MG63 (cell line): Measurements from ENCODE around the gene HDAC9. TPM values are rescaled to one million over a fixed set of nuclear protein-coding genes. Genes with fewer than 3 reads are reported as not detected.
A peak's percentile ranks its signal among the peaks of the same experiment; 100 is the strongest.

Experiments
- DNase-seq: peaks from one replicate; pipeline ENCODE4 v3.0.0-alpha.2; 2020
- H3K27me3 ChIP-seq: fragments of 250-450 bp; sonication (Bioruptor Pico); 2 replicates; pipeline ENCODE4 v1.5.1; 2020; ENCODE audit warnings: mild to moderate bottlenecking, moderate library complexity
- H3K36me3 ChIP-seq: fragments of 250-450 bp; sonication (Bioruptor Pico); 2 replicates; pipeline ENCODE4 v1.5.1; 2020; ENCODE audit warnings: mild to moderate bottlenecking, moderate library complexity
- H3K4me3 ChIP-seq: fragments of 250-450 bp; sonication (Bioruptor Pico); 2 replicates; pipeline ENCODE4 v1.5.1; 2020; ENCODE audit warnings: mild to moderate bottlenecking, moderate library complexity
- H3K9me3 ChIP-seq: fragments of 250-450 bp; sonication (Bioruptor Pico); 2 replicates; pipeline ENCODE4 v1.5.1; 2020; ENCODE audit warnings: mild to moderate bottlenecking, moderate library complexity
- total RNA-seq: library from RNA; depleted of rRNA; stranded (reverse); fragments of >200 nt; shearing (Covaris generic); gene quantifications from 2 replicates; pipeline ENCODE4 v1.2.3, GENCODE V29; 2014; ENCODE audit warnings: low replicate concordance

The HDAC9 gene
- total RNA-seq, 1 experiment from 2014 or later = 0.03 TPM

DNA sequence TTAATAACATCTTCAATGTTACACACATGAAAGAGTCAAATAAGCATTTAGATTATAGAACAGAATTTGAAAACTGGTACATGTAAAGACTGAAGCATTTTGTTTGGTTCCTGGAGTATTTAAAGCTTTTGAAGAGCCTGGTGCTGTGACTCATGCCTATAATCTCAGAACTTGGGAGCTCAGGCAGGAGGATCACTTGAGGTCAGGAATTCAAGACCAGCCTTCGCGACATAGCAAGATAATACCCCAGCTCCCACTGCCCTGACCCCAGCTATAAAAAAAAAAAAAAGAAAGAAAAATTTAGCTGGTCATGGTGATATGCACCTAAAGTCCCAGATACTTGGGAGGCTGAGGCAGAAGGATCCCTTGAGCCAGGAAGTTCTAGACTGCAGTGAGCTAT is 87.8 kb downstream of the HDAC9 start:
- Histone ChIP-seq H3K36me3 (no peaks in the 10 kb centered on the region), H3K4me3 (no peak overlapping the region), H3K9me3 (no peaks in the 10 kb centered on the region), H3K27me3 (no peaks in the 10 kb centered on the region)
- peak; percentile 9 for DNase-seq

DNA sequence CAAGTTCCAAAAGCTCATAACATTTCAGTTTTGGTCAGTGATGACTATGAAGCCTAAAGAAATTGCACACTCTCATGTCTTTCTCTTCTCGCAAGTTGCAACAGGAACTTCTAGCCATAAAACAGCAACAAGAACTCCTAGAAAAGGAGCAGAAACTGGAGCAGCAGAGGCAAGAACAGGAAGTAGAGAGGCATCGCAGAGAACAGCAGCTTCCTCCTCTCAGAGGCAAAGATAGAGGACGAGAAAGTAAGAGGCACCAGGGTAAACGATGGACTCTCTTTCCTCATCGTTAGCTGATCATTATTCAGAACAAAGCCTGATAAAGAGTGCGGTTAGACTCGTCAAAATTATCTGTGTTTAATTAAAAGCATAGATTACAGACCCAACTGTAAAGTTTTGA is 94.7 kb downstream of the HDAC9 start:
- H3K27me3 ChIP-seq = no peaks in the 10 kb centered on the region; the same call in 1 of the 2 replicates
- H3K36me3 ChIP-seq = no peaks in the 10 kb centered on the region
- DNase-seq = no peak
- no peak overlapping the region for H3K4me3 ChIP-seq
- H3K9me3 ChIP-seq = no peaks in the 10 kb centered on the region

DNA sequence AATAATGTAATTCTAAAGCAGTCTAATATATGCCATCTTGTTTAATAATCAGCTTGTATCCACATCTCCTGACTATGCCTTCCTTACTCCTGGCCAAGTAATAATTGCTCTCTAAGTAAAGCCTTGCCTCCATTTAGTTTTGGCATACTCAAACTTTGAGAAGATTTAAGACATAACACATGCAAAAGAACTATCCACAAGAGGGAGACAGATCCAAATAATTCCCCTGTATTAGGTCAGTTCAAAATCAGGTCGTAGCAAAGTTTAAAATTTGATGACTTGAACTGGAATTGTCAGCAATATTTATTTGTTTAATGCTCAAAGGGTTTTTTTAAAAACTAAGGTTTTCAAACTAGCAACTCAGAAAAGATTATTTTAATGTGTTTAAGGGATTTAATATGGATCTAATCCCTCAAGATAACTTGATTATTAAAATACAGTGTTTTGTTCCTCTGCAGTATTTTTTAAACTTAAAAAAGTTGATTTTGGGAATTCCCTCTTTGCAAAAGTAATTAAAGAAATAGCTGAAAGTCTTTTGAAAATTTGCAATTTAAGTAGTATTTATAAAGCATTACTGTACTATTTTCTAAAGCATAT is 95.3 kb downstream of the HDAC9 start:
- no peaks in the 10 kb centered on the region for H3K9me3 ChIP-seq
- H3K4me3 ChIP-seq = no peak overlapping the region
- no peak for DNase-seq
- no peaks in the 10 kb centered on the region; the same call in 1 of the 2 replicates for H3K27me3 ChIP-seq
- H3K36me3 ChIP-seq = no peaks in the 10 kb centered on the region

DNA sequence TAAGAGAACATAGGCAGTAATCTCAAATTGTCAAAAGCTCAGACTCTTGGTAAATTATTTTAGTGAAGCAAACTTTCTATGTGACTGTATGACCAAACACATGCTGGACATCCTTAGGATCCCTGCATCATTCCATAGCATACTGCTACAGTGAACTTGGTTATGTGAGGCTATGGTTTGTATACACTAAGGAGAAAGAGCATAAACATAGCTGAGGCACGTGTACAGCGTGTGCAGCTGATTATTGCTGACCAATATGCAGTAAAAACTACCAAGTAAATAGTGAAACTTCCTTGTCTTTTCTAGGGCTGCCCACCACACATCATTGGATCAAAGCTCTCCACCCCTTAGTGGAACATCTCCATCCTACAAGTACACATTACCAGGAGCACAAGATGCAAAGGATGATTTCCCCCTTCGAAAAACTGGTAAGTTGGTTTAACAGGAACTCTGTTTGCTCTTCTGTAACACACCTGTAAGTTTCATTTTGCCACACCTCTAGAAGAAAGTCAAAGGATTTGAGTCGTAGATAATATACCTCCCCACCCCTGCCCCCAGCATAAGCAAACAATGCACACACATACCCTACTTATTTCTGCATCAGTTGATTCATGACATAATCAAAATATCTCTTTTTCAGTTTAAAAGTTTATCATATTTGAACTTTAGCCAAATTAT is 98.2 kb downstream of the HDAC9 start:
- no peak for DNase-seq
- Histone ChIP-seq H3K27me3 (no peaks in the 10 kb centered on the region; the same call in 1 of the 2 replicates), H3K36me3 (no peaks in the 10 kb centered on the region), H3K9me3 (no peaks in the 10 kb centered on the region), H3K4me3 (no peak overlapping the region)

DNA sequence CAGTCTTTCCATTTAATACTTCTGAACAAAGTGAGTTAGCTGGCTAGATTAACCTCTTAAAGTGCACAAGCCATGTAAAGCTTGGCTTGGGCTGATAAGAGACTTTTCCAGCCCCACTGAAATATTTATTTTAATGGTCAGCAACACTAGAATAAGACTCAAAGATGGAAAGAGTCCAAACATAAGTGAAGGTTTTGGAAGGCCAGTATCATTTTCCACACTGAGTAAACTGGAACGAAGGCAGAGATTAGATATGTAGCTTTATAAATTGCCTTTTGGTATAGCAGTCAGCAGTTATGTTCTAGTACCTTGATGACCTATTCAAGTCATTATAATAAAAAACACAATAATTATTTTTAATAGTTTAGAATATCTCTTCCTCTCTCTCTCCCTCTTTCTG is 102.2 kb downstream of the HDAC9 start:
- Histone ChIP-seq H3K4me3 (no peak overlapping the region), H3K36me3 (no peaks in the 10 kb centered on the region), H3K27me3 (no peaks in the 10 kb centered on the region), H3K9me3 (no peaks in the 10 kb centered on the region)
- DNase-seq = no peak

DNA sequence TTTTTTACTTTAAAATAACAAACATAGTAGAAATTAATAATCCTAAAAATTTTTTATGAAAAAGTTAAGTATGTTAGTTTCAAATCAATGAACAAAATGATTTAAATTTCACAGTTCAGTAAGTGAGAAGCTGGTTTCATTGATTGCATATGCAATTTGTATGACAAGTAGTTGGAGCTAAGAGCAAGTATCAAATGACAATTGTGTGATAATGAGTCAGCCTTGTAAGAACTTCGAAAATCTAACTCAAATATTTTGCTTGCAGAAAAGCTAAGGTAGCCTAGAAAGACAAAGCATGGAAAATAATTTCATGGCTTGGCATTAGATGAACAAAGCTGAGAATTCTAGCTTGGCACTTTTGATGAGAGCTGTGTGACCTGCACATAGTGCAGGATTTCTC is 111.5 kb downstream of the HDAC9 start:
- Histone ChIP-seq H3K4me3 (no peak overlapping the region), H3K9me3 (peaks cover 4% of the 10 kb centered on the region), H3K27me3 (no peaks in the 10 kb centered on the region), H3K36me3 (no peaks in the 10 kb centered on the region)
- DNase-seq = no peak

DNA sequence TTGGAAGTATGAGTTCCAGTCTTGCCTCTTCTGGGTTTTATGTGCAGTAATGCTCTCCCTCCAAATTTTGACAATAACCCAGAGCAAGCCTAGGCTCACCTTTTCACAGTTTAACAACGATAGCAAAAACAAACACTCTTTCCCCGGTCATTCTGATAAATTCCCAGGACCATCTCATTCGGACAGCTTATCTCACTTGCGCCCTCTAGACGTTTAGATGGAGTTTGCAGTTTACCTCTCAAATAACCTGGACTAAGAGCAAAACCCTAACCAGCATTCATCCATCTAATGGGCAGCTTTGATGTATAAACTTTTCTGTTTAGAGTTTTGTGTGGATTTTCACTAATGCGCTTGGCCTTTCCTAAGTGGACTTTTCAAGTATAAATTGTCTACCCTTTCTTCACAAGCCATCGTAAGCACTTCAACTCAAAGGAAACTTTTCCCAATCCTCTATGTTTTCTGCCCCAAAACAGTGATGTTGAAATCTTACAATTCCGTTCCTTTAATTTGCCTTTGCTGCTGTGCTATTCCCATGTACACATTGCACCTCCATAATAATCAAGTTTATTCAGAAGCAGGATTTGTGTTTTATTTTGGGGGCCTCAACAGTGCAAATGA is 114.9 kb downstream of the HDAC9 start:
- no peaks in the 10 kb centered on the region for H3K27me3 ChIP-seq
- no peaks in the 10 kb centered on the region for H3K36me3 ChIP-seq
- DNase-seq = no peak
- H3K4me3 ChIP-seq = no peak overlapping the region
- H3K9me3 ChIP-seq = no peaks in the 10 kb centered on the region

DNA sequence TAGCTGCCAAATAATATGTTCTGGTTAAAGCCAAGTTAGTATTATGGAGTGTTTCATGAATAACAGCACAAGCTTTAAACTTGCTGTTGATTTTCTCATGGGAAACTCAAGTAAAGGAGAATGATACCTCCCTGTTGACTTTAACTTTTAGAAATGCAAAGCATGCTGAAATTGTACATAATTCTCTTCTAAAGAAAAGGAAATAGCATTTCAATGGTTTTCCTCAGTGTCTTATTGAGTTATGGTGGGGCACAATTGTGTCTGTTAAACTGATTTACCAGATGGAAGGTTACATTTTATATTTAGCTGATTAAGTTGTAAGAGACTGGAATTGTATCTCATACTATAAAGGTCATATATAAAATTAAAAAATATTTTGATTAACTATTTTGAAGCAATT is 119.3 kb downstream of the HDAC9 start:
- Histone ChIP-seq H3K36me3 (no peaks in the 10 kb centered on the region), H3K9me3 (no peaks in the 10 kb centered on the region)

DNA sequence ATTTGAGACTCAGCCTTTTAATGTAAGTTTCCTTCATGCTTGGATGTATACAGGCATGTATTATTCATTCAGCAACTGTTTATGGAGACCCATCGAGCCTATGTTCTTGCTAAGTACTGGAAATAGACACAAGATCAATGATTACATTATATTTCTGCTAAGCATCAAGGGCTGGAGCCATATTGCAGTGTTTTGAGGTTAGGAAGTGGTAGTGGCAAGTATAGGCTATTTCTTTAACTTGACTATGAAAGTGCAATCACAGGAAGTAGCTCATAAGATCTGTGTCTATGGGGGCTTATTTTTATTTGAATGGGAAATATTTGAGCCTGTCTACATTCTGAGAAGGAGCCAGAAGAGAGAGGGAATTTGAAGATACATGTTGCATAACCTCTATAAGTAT is 123.8 kb downstream of the HDAC9 start:
- no peaks in the 10 kb centered on the region for H3K9me3 ChIP-seq
- H3K4me3 ChIP-seq = no peak overlapping the region
- no peaks in the 10 kb centered on the region for H3K36me3 ChIP-seq
- DNase-seq = no peak
- no peaks in the 10 kb centered on the region for H3K27me3 ChIP-seq

More for the DNA sequence above, 119.3 kb downstream of the HDAC9 start:
- H3K27me3 ChIP-seq = no peaks in the 10 kb centered on the region
- H3K4me3 ChIP-seq = no peak overlapping the region
- no peak for DNase-seq

DNA sequence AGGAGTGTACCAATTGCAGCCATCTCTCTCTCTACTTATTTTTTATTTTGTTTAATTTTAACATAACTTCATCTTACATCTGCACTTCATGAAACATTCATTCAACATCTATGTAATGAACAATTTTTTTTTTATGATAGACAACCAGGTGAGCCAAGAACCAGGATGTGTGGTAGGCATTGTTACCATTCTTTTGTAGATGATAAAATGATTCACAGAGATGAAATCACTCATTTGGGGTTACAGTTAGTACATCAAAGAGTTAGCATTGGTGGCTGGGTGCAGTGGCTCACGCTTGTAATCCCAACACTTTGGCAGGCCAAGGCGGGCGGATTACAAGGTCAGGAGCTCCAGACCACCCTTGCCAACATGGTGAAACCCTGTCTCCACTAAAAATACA is 127.8 kb downstream of the HDAC9 start:
- DNase-seq = no peak
- no peaks in the 10 kb centered on the region for H3K36me3 ChIP-seq
- H3K9me3 ChIP-seq = no peaks in the 10 kb centered on the region
- no peaks in the 10 kb centered on the region for H3K27me3 ChIP-seq
- no peak overlapping the region for H3K4me3 ChIP-seq

DNA sequence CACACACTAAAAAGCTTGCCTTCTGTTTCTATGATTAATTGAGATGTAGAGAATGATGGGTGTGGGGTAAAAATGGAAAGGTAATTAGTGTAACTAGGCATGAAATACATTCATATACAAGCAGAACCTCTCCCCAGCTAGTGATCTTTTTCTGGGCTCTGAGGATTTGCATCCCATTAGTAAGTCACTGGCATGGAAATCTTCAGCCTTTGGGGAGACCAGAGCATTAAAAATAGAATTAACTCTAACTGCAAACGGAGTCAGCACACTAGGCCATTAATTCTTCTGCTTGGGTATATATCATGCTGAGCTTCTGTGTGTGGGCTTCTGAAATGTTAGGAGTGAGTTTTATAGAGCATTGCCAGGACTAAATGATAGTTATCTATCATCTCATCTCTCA is 128.9 kb downstream of the HDAC9 start:
- no peaks in the 10 kb centered on the region for H3K9me3 ChIP-seq
- no peak for DNase-seq
- no peaks in the 10 kb centered on the region for H3K36me3 ChIP-seq
- no peaks in the 10 kb centered on the region for H3K27me3 ChIP-seq
- H3K4me3 ChIP-seq = no peak overlapping the region

DNA sequence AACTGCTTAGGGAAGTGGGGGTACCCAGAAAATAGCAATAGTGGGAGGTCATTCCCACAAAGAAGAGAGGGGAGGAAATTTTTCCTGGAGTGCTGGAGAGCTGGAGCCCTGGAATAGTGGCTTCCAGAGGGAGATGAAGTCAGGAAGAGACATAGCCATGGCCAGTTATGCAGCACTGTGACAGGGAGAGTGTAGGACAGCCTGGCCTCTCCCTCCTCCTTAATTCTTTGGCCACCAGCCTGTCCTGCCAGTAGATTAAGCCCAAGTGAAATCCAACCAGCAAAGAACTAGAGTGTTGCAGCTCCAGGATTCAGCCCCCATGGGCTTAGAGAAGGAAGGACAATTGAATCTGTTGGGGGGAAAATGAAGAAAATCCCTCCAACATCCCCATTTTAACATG is 130.5 kb downstream of the HDAC9 start:
- Histone ChIP-seq H3K4me3 (no peak overlapping the region), H3K27me3 (no peaks in the 10 kb centered on the region), H3K36me3 (no peaks in the 10 kb centered on the region), H3K9me3 (no peaks in the 10 kb centered on the region)
- DNase-seq = no peak

DNA sequence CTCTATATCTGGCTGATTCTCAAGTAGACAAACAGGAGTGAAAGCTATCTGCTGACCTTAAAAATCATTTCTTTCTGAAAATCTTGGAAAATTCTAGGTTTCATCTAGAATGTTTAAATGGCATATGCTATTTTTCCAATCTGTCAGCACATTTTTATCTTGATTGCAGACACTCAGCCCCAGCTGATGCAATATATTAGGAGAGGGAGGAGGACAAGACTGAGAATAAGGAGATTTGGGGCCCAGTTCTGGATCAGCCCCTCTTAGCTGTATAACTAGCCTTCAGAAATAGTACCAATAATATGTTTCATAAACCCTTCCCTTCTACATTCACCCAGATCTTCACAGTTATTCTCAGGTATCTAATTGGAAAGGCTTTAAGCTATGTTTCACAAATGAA is 131.2 kb downstream of the HDAC9 start:
- Histone ChIP-seq H3K4me3 (no peak overlapping the region), H3K27me3 (no peaks in the 10 kb centered on the region), H3K9me3 (no peaks in the 10 kb centered on the region), H3K36me3 (no peaks in the 10 kb centered on the region)
- no peak for DNase-seq

DNA sequence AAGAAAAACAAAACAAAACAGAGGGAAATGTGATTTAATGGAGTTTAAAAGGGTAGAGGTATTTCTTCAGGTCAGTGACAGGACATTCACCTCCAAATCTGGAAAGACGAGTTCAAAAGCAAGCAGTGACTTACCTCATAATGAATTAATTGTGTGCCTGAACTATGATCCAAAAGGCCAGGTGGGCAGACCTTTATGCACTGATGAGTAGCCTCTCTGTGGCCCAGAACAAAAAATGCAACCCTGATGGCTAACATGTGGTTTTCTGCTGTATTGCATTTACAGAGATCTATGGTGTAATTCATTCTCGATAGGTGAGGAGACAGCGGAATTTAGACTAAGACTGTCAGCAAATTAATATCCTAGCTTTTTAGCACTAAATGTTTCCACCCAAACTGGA is 142.0 kb downstream of the HDAC9 start:
- Histone ChIP-seq H3K4me3 (no peak overlapping the region), H3K36me3 (no peaks in the 10 kb centered on the region), H3K9me3 (no peaks in the 10 kb centered on the region), H3K27me3 (no peaks in the 10 kb centered on the region)
- no peak for DNase-seq

DNA sequence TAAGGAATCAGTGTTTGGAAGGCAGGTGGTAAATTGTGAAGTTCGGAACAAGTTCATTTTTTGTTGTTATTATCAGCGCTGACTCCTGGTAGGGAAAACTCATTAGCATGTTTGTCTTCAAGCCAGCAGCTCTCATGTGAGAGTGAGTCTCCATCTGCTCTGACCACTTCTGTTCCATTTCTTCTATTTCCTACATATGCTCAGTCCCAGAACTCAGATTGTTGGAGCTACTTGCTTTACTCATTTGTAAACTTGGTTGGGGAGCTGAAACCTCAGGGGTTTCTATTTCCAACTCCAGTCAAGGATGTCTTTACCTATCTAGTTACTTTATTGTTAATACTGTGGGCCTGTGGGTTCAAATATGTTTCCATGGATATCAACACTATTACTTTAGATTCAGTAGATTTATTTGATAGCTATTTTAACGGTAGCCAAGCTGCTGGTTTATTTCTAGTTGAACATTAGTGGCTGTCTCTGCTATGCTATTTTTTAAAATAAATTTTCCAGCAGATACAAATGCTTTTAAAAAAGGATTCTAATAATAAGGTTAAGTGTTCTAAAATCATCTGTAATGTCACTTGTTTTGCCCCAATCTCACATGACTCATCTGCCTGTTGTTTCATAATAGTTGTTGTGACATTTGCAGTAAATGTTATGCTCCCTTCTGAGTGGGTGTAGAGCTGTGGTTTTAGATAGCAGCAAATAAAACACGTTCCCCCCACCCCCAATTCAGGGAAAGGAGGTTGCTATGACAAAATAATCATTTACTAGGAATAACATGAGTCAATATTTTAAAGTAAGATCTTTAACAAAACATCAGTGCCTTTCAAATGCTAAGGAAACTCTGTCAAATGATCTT is 143.3 kb downstream of the HDAC9 start:
- no peaks in the 10 kb centered on the region for H3K27me3 ChIP-seq
- no peaks in the 10 kb centered on the region for H3K36me3 ChIP-seq
- no peak for DNase-seq
- no peak overlapping the region for H3K4me3 ChIP-seq
- no peaks in the 10 kb centered on the region for H3K9me3 ChIP-seq

DNA sequence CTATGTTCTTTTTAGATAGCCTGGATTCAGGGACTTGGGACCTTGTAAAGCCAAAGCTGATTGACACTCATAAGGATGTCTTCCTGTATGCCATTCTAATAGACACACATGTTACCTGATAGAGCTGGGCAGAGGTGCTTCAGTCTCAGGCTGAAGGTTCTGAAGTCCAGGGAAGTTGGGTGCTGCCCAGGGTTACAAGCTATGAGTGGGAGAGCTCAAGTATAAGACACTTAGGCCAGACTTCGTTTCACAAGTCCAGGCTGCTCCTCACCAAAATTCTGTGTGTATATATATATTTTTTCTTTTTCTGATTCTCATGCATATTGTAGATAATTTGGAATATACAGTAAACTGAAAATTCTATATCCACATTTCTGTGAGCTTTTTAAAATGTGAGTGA is 144.2 kb downstream of the HDAC9 start:
- DNase-seq = no peak
- no peaks in the 10 kb centered on the region for H3K36me3 ChIP-seq
- no peaks in the 10 kb centered on the region for H3K9me3 ChIP-seq
- no peak overlapping the region for H3K4me3 ChIP-seq
- no peaks in the 10 kb centered on the region for H3K27me3 ChIP-seq

DNA sequence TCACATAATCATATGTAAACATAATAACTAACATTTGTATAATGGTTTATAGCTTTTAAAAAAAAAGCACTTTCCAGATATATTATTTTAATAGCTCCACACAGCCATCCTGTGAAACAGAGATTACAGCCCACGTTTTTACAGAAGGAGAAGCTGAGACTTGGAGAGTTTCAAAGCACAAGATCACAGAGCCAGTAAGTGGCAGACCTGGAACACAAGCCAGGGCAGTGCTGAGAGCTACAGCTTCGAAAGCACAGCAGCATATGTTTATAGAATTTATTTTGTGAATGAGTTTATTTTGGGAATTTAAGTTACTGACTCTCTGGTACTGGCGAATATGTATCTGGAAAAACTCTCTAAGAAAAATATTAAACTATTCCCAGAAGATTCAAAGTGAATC is 149.4 kb downstream of the HDAC9 start:
- H3K36me3 ChIP-seq = no peaks in the 10 kb centered on the region
- no peaks in the 10 kb centered on the region for H3K27me3 ChIP-seq
- no peak for DNase-seq
- H3K4me3 ChIP-seq = no peak overlapping the region
- H3K9me3 ChIP-seq = no peaks in the 10 kb centered on the region
